GM21717 (cell line): ENCODE results near the gene DVL1.
"Not testable (repeated sequence)": the region's sequence is repeated elsewhere in the genome, so short reads cannot be mapped to it uniquely, and the experiment has no call there.

ENCODE experiments used
- ATAC-seq: cut with Tn5 transposase; IDR thresholded peaks from one replicate; pipeline ENCODE4 v1.9.1; 2021; ENCODE audit warnings: mild to moderate bottlenecking, moderate library complexity; ENCODE audit not compliant: unreplicated experiment

The DVL1 gene

GRCh38 chr1:1349256-1350012 lies at the start of gene DVL1:
DVL1 (minus strand) TSS chr1:1349418; CDS start chr1:1349065, 353 bp downstream.
- ATAC-seq = no peak

DNA sequence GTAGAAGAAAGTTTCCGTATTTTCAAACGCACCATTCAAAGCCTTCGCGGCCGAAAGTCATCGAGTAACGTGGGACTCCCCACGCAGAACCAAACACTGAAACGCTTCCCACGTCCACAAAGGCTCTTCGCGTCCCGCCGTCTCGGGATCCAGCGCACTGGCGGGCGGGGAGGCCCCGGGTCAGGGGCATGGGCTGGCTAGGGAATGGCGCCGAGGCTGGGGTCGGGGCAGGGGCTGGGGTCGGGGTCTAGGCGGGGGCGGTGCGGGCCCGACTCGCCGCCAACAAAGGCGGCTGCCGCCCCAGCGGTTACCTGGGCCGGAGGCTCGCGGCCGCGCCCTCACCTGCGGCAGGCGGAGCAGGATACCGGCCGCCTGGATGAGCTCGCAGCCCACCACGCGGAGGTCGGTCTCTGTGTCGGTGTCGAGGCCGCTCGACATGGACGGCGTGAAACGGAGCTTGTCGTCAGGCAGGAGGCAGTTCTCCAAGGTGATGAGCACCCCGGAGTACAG lies 49.5 kb upstream of the DVL1 start:
- ATAC-seq = peak; percentile 1

GRCh38 chr1:1397839-1398523 lies 48.8 kb upstream of the DVL1 start:
- ATAC-seq = no peak

DNA sequence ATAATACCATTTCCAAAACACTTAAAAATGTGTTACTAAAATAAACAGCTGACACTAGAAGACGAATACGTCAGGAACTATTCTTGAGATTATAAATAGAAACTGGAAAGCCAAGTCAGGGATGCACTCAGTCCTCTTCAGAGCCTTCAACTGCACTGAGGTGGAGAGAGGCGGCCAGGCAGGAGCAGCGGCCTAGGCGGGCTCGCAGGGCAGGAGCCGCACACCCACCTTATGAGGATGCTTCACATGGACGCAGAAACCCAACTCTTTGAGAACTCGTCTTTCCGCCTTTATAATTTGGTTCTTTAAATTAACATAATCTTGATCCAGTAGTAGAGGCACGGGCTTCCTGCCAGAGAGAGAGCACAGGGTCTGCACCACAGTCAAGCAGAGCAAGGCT lies 45.9 kb upstream of the DVL1 start:
- no peak for ATAC-seq

DNA sequence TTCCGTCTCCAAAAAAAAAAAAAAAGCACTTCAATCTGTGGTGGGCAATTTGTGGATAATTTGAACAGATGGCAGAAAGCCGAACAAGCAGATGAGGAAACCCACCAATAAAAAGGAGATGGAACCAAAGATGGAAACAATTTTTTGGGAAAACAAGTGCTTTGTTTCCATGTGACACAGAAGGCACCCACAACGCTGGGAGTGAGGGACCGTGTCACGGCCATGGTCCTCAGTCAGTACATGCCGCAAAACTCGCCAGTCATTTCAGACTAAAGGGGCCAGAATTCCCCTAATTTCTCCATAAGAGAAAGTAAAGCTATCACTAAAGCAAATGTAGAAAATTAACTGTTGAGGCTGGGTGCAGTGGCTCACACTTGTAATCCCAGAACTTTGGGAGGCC lies 44.9 kb upstream of the DVL1 start:
- ATAC-seq = no peak

DNA sequence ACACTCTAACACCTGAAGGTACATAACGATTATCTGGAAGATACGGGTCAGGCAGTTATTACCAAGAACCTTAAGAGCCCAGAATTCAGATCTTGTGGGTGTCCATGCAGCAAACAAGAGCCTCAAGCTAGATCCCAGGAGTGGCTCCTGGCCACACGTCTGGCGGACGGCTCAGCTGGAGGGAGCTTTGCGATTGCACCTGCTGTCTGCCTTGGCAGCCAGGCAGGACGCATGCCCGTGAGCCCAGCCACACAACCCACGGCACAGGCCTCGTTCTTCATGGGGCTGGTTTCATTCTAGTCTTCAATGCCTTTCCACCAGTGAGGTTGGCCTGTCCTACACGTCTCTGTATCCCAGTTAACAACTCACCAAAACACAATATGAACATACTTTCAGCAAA lies 44.2 kb upstream of the DVL1 start:
- ATAC-seq = no peak

DNA sequence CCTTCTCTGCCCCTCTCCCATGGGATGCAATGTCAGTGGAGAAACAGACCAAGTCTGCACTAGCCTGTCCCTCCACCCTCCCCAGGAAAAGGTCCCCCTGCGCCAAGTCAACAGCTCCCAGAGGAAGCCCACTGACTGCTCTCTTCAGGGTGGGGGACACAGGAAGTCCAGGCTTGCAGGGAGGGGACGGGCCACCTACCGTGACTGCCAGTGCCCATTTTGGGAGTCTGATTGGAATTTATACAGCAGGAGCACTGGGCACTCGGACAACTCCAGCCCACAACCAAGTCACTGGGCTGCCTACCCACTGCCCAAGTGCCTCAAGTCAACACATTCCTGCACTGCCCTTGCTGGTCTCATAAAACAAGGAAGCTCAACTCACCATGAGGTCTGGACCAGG lies 43.8 kb upstream of the DVL1 start:
- no peak for ATAC-seq

- no peak for ATAC-seq
These were observed 42.0 kb upstream of the DVL1 start for GRCh38 chr1:1391225-1391624.

DNA sequence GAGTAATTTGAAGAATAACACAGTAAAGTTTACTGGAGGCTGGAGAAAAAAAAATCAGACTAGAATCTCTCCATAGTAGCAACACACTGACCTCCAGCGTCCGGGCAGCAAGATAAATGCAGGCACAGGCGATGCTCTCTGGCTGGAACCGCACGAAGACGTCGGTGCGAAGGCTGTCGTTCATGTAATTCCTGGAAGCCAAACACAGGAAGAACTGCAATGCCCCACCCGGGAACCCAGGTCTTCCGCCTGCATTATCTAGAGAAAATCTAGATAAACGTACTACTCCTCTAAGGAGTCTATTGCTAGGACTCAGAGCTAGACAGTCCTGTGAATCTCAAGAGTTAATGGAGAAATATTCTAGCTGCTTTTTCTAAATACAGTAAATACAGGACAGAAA lies 41.5 kb upstream of the DVL1 start:
- ATAC-seq = no peak

- ATAC-seq = no peak
These were observed 38.9 kb upstream of the DVL1 start for GRCh38 chr1:1388078-1388472.

- ATAC-seq = no peak
These were observed 38.2 kb upstream of the DVL1 start for GRCh38 chr1:1387098-1388077.

- no peak for ATAC-seq
These were observed 36.7 kb upstream of the DVL1 start for GRCh38 chr1:1385931-1386330.

DNA sequence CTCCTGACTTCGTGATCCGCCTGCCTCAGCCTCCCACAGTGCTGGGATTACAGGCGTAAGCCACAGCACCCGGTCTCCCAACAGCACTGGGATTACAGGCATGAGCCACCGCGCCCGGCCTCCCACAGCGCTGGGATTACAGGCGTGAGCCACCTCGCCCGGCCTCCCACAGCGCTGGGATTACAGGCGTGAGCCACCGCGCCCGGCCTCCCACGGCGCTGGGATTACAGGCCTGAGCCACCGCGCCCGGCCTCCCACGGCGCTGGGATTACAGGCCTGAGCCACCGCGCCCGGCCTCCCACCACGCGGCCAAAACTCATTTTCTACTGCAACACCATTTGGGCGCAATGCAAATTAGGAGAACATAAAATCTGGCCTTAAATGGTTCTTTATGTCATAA lies 36.1 kb upstream of the DVL1 start:
- not testable (repeated sequence) for ATAC-seq

- ATAC-seq = no peak
These were observed 32.1 kb upstream of the DVL1 start for GRCh38 chr1:1381294-1381693.

- ATAC-seq = no peak
These were observed 31.6 kb upstream of the DVL1 start for GRCh38 chr1:1380860-1381259.

DNA sequence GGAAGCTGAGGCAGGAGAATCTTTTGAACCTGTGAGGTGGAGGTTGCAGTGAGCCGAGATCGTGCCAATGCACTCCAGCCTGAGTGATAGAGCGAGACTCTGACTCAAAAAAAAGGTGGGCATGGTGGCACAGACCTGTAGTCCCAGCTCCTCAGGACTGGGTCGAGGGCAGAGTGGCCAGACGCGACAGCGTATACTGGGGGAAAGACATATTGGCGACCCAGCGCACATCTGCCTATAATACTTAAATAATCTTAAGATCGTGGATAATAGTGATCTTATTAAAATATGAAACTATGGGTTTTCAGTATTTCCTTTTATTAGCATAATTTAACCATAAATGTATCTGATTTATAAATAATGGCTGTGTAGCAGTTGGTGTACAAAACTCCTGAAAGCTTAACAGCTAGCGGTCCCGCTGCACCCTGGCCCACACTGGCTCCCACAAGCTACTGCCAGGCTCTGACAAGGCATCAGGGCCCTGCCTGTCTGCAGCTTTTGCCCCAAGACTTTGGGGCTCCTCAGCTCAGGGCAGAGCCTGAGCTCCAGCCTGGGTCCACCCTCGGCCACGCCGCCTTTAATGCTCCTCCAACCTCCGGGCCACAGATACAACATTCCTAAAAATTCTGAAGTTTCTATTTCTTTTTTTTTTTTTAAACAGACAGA lies 28.5 kb upstream of the DVL1 start:
- ATAC-seq = no peak

- no peak for ATAC-seq
These were observed 27.5 kb upstream of the DVL1 start for GRCh38 chr1:1376551-1377226.

DNA sequence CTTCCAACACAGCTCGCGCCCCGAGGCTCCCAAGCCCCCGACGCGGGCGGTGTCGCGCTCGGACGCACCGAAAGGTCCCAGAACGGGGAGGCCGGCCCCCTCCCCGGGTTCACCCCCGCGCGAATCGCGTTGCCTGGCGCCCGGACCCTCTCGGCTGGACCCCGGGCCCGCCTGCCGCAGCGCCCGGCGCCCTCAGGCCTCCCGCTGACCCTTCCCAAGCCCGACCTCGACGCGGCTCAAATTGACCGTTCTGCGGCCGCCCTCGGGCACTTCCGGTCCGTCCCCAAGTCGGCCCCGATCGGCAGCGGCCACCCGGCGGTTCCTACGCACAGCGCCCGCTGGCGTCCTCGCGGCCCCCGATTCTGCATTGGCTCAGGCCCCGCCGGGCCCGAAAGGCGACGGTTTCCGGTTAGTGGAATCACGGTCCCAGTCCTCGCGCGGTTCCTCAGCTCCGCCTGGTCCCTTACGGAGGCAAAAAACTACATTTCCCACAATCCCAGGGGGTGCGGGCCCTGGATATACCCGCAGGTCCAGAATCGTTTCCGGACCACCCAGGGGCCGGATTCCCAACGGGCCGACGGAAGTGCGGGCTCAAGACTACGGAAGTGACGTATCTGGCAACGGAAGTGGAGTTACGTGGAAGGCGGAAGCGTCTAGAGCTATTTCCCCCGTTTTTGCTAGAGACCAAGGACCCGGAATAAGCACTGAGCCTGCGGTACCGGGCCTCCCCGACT lies 25.9 kb upstream of the DVL1 start, which contains the start of gene AURKAIP1:
AURKAIP1 (minus strand) TSS at position 279 of the 734 bp plus-strand sequence. CDS start 451 bp downstream, outside the sequence.
- ATAC-seq = peak; percentile 76

DNA sequence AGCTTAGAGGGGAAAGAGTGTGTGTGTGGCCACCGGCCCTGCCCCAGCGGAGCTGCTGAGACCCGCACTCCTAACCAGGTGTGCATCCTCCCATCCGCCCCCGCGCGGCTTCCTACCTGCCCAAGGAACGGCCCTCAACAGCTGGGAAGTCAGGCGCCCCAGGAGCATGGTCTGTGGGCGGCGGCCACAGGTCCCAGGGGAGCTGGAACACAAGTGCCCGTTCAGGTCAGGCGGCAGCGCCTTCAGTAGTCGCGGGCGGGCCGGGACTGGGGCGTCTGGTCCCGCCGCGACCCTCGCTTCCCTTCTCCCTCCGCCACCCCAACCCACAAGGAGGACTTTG lies 25.3 kb upstream of the DVL1 start:
- ATAC-seq = no peak
